Iris pigment epithelial cell (primary cell): ENCODE results near the gene IER3.

Source experiments
- DNase-seq: peaks from one replicate; pipeline ENCODE4 v3.0.0-alpha.2; 2011; ENCODE audit warnings: low read depth

The IER3 gene, protein sequence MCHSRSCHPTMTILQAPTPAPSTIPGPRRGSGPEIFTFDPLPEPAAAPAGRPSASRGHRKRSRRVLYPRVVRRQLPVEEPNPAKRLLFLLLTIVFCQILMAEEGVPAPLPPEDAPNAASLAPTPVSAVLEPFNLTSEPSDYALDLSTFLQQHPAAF

GRCh38 chr6:30744054-30744805 lies at the start of gene IER3:
Gene IER3 (minus strand): TSS chr6:30744547. CDS start chr6:30744518, 29 bp downstream.
- DNase-seq = peak; percentile 93

DNA sequence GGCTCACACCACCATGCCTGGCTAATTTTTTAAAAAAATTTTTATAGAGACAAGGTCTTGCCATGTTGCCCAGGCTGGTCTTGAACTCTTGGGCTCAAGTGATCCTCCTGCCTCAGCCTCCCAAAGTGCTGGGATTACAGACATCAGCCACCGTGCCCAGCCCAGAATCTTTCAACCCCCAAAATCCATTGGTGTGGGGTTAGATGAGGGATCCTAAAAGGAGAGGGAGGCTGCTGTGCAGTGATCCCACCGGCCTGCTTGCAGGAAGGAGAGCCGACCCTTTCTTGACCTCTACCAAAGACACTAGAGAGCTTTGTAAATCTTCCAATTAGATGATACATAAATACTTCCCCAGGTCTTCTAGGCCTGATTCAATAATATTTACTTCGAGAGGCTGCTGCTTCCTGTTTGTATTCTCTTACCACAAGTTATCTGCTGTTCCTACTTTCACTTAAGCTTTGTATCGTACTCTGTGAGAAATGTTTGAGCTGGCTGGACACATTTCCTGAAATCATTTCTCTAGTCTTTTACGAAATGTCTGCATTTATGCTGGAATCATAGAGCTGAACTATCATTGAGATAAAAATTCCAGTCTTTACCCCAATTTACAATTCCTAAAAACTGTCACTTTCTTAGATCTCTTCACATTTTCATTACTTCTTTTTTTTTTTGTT lies 49.3 kb upstream of the IER3 start:
- DNase-seq = peak; percentile 94

- DNase-seq = no peak
These were observed 48.4 kb upstream of the IER3 start for GRCh38 chr6:30792786-30793185.

- DNase-seq = no peak
These were observed 46.5 kb upstream of the IER3 start for GRCh38 chr6:30790724-30791383.

- no peak for DNase-seq
These were observed 45.3 kb upstream of the IER3 start for GRCh38 chr6:30789606-30790005.

DNA sequence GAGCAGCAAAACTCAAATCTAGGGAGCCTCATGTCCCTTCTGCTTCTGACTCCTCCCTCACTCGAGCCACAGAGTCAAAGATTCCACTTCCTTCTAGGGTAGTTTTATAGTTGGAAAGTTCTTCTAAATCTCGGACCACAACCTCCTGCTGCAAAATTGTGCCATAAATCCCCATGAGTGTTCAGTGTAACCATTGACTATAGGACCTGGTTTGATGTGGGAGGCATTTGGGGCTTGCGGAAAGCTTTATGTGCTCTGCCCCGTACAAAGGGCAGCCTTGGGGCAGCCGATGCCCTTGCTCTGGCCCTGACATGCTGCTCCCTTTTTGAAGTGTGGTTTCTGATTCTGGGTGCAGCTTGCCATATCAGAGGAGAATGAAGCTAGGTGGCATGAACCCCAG lies 43.6 kb upstream of the IER3 start:
- no peak for DNase-seq

DNA sequence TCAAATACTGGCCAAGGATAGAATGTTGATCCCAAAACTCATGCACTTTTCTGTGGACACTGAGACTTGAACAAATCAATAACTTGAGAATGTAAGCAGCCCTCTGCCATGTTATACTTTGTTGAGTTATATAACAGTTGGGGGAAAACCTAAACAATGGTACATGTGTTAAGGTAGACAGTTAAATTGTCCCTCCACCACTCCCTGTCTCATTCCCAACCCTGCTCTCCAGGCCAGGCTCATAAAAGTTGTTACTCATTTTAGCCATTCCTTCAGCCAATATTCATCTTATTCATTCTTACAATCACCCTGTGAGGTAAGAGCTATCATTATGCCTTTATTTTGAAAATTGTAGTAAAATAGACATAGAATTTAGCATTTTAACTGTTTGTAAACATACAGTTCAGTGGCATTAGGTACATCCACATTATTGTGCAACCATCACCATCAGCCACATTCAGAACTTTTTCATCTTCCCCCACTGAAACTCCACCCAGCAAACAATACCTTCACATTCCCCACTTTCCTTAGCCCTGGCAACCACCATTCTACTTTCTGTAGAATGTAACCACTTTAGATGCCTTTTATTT lies 38.2 kb upstream of the IER3 start:
- peak; percentile 56 for DNase-seq

DNA sequence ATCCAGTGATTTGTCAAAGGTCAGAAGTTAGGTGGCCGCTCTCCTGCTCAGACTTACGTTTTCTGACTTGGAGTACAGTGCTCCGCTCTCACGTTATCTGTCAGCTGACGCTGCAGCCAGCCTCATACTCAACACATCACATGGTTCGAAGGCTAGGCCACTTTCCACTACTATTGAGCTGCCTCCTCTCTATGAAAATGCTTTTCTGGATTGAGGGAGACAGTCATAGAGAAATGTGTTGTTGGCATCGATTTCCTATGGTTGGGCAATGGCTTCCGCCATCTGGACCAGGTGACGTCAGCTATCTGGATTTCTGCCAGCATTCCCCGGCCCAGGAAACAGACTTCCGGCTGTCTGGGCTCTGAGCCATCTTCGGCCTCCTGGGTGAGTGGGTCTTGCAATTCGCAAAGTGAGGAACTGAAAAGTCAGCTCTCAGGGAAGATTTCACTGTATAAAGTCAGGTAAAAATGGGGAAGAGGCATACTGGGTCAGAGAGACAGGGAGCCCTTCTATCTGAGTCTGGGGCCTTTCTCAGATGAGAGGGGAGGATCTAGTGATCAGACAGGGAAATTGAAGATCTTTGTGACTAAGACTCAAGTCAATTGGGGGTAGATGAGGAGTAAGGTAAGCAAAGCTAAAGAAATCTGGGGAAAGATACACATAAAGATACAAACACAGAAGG lies 37.5 kb upstream of the IER3 start:
- peak; percentile 99 for DNase-seq

DNA sequence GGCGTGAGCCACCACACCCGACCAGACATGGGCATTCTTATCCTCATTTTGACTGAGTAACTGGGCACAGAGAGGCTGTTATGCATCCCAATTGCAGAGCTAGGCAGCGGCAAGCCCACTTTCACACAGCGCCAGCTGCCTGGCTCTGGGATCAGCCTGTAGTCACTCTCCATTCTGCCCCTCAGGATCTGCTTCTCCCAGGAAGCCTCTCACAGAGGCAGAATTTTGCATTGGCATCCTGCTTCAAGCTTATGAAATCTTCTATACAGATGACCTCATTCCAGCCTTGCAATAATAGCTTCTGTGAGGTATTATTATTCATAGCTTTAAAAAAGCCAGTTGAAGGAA lies 37.0 kb upstream of the IER3 start:
- no peak for DNase-seq

- DNase-seq = no peak
These were observed 36.2 kb upstream of the IER3 start for GRCh38 chr6:30780642-30780920.

- no peak for DNase-seq
These were observed 35.7 kb upstream of the IER3 start for GRCh38 chr6:30779850-30780641.

- DNase-seq = no peak
These were observed 33.8 kb upstream of the IER3 start for GRCh38 chr6:30778001-30778635.

GRCh38 chr6:30777155-30777485 lies 32.8 kb upstream of the IER3 start:
- no peak for DNase-seq

GRCh38 chr6:30776390-30777154 lies 32.2 kb upstream of the IER3 start:
- DNase-seq = no peak

DNA sequence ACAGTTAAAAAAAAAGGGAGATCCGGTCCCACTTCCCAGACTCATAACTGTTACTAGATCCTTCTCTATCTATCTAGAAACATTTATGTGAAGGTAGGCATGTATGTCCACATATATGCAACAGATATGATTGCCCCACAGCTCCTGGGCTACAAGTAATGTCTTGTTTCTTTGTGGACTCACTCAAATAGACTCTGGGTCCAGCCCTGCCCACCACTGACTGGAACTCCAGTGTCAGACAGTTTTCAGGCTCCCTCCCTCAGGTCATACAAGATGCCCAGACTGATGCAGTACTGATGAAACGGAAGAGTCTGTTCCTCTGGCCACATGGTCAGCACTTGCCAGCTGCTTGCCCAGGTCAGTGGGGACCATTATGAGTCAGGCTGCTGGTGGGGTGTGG lies 30.8 kb upstream of the IER3 start:
- no peak for DNase-seq

DNA sequence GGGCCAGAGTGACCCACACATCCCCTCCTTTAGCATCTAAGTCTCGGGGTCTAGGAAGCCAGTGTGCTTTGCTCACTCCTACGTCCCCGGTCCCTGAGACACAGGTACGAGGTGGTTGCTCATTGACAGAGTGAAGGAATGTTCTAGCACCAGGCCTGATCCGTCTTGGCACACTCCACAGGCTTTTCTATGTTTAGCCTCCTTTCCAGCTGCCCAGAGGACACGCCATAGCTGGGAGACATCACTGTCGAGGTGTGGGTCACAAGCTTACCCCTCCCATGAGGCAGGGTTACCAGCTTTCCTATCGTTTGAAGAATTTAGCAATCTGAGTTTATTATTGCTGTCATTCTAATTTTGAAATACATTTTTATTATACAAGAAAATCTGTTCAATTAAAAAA lies 30.4 kb upstream of the IER3 start:
- no peak for DNase-seq

DNA sequence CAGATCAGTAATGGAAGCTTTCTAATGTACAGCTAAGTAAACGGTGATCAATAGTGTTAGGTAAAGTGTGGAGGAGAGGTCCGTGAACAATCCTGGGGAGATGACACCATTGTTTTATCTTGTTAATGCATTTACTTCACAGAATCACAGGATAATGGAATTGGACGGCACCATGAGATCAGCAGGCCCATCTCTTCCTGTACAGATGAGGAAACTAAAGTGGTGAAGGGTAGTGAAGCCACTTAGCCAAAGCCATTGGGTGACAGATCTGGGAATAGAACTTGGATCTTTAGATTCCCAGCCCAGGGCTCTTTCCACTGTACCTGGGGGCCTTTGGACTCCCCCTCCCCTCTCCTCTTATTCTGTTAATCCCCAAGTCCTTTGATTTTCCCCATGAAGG lies 26.2 kb upstream of the IER3 start:
- DNase-seq = no peak

DNA sequence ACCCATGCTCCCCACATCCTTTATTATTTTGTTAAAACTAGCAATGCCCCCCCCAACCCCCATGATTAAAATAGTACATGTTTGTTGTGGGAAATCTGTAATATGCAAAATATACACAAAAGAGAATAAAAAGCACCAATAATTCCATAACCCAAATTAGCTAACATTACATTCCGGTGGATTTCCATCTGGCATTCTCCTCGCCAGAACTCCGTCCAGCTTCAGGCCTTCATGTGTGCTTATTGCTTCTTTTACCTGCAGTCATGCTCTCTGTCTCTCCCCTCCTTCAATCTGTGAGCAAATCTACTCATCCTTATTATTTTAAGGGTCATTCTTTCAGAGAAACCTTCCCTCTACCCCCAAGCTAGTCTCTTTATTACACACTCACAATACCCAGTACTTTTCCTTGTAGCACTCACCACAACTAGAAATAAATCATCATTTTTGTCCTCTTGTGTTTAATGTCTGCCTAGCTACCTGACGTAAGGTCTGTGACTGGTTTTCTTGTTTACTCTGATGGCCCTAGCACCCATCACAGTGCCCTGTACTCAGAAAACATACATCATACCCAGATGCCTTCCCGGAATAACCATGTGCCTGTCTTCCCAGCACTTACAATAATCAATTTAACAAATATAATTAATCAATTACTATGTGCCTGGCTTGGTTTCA lies 25.6 kb upstream of the IER3 start:
- no peak for DNase-seq

DNA sequence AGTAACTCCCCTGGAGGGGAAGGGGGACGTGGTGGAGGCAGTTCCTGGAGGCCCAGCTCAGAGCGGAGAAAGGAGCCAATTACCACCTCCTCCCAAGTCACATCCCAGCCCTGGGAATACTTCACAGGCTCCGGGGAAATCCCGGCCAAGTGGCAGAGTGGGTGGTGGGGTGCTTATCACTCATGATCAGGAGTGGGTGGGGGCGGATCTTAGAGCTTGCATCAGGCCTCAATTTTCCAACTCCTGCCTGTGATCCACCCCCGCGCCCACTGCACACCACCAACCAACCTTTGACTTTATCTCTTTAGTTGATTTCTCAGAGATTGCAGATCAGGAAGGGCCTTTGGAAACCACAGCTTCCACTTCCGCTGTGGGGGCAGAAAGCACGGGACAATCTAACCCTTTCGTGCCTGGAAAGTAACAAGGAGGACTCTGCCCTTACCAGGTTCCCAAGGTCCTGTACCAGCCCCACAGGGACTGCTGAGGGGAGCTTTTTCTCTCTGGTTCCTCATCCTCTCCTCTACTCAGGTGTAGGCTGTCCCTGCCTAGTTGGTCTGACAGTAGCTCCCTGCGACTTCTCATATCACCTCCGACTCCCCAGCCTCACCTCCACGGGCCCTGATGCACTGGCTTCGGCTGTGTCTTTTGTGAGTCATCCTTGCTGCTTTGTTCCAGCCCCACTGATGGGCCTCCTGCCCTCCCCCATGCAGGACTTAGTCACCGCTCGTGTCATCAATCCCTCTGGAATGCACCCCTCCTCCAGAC lies 24.9 kb upstream of the IER3 start:
- DNase-seq = peak; percentile 98
